Measurements from ENCODE around the gene TUNAR. TPM values are rescaled to one million over a fixed set of nuclear protein-coding genes. Genes with fewer than 3 reads are reported as not detected.

The TUNAR gene
- total RNA-seq, 4 donors from 2014 or later = 0.10 TPM; not detected in 3

DNA sequence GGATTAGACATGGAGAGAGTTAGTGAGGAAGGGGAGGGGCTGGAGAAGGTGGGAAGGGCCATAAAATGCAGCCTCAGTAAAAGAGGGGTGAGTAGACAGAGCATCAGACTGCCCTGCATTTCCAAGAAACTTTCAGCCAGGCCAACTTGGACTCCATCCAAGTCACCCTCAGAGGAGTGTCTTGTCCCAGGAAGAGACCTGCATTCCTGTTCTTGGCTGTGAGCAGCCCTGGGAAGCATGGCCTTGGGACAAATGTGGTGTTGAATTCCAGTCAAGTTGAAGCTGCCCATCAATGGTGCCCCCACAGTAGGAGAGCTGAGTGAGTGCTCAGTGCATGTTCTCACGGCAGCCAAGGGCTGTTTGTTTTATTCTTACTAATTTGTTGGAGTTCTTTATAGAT lies 35.0 kb upstream of the TUNAR start:
- TF ChIP-seq, protein P1, sequence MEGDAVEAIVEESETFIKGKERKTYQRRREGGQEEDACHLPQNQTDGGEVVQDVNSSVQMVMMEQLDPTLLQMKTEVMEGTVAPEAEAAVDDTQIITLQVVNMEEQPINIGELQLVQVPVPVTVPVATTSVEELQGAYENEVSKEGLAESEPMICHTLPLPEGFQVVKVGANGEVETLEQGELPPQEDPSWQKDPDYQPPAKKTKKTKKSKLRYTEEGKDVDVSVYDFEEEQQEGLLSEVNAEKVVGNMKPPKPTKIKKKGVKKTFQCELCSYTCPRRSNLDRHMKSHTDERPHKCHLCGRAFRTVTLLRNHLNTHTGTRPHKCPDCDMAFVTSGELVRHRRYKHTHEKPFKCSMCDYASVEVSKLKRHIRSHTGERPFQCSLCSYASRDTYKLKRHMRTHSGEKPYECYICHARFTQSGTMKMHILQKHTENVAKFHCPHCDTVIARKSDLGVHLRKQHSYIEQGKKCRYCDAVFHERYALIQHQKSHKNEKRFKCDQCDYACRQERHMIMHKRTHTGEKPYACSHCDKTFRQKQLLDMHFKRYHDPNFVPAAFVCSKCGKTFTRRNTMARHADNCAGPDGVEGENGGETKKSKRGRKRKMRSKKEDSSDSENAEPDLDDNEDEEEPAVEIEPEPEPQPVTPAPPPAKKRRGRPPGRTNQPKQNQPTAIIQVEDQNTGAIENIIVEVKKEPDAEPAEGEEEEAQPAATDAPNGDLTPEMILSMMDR (IDR thresholded peaks at IDR 0.05) = no peak
- no peak for TF ChIP-seq POLR2A (IDR thresholded peaks at IDR 0.05)
- H3K4me3 ChIP-seq (ENCODE audit: low read depth, poor library complexity, severe bottlenecking) = no peak overlapping the region
- WGBS, 2 donors = 53 to 57% methylated on average over 1 of the region's 1 CpG
- intact Hi-C loops (cut with DNase I; ENCODE audit: low total_unique reads) = no loop called here
- no peak for DNase-seq (ENCODE audit: low spot score in 2 of 2)

DNA sequence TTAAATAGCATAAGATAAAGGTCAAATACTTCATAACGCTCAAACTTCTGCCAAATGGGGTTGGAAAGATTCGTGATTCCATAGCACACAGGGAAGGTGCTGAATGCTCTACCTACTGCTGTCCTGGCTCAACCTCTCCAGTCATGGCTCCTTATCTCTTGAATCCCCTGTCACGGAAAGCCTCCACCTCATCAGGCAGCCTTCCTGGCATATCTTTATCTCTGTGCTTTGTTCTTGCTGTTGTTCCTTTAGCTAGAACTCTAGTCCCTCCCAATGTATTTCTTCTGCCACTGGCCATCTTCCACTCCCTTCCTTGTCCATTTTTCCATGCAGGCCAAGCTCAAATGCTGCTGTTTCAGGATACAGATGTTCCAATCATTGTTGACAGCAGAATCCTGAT lies 26.9 kb upstream of the TUNAR start:
- intact Hi-C loops (cut with DNase I; ENCODE audit: low total_unique reads) = no loop called here
- 78 to 86% methylated on average over 3 of the region's 3 CpGs for WGBS, 2 donors
- no peak for DNase-seq (ENCODE audit: low spot score in 2 of 2)
- TF ChIP-seq POLR2A (IDR thresholded peaks at IDR 0.05) = no peak
- TF ChIP-seq, protein P1 (IDR thresholded peaks at IDR 0.05) = no peak
- H3K4me3 ChIP-seq (ENCODE audit: low read depth, poor library complexity, severe bottlenecking) = no peak overlapping the region

DNA sequence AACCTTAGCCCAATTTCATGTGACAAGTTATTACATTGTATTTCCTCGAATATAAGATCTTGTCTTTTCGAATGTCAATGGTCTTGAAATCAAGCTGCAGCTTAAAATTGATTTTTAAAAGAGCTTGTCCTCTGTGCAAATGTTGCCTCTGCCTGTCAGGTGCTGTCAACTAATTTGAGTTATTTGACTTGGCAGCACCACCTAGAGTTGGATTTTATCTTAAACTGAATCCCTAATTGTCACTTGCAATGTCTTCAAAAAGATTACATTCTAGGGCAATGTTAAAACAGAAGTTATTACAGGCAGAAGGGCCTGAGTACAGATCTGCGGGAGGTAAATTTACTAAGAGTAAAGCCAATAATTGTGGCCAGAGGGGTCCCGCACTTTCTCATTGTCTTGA lies 26.2 kb upstream of the TUNAR start:
- 70% methylated on average over 4 of the region's 4 CpGs for WGBS, 2 donors
- DNase-seq (ENCODE audit: low spot score in 2 of 2) = no peak
- intact Hi-C loops (cut with DNase I; ENCODE audit: low total_unique reads) = no loop called here
- no peak for TF ChIP-seq POLR2A (IDR thresholded peaks at IDR 0.05)
- TF ChIP-seq, protein P1 (IDR thresholded peaks at IDR 0.05) = no peak
- H3K4me3 ChIP-seq (ENCODE audit: low read depth, poor library complexity, severe bottlenecking) = no peak overlapping the region

DNA sequence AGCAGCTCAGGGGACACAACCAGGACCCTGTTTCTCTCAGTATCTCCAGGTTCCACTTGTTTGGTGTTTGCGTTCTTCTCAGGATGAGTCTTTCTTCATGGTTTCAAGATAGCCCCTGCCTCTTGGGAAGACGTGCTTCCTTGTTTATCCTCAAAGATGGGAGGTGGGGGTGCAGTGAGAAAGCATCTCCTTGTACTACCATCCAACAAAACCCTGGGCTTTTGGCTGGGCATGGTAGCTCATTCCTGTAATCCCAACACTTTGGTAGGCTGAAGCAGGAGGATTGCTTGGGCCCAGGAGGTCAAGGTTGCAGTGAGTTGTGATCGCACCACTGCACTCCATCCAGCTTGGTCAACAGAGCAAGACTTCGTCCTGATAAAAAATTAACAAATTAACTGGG lies 21.0 kb upstream of the TUNAR start:
- peak in 1 of 2 donors; percentile 54 for DNase-seq (ENCODE audit: low spot score in 2 of 2)
- intact Hi-C loops (cut with DNase I; ENCODE audit: low total_unique reads) = no loop called here
- TF ChIP-seq, protein P1 (IDR thresholded peaks at IDR 0.05) = no peak
- no peak for TF ChIP-seq POLR2A (IDR thresholded peaks at IDR 0.05)
- 87 to 92% methylated on average over 4 of the region's 4 CpGs for WGBS, 2 donors
- no peak overlapping the region for H3K4me3 ChIP-seq (ENCODE audit: low read depth, poor library complexity, severe bottlenecking)

DNA sequence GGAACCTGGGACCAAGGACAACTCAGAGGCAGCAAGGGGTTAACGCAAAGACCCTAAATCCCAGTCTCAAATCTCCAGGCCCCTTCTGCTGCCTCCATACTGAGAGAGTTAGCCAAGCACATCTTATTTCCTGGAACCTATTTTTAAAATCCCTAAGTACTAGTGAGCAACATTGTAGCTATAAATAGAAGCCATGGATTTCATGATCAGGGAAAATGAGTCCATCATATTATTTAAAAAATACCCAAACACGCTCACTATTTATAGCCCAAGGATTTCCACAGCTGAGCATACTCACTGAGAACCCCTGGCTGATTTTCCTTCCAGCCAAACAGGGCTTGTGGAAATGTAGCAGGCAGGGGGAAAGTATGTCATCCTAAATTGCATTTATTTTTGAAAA lies 19.4 kb upstream of the TUNAR start:
- no peak for DNase-seq (ENCODE audit: low spot score in 2 of 2)
- 82 to 84% methylated on average over 2 of the region's 2 CpGs for WGBS, 2 donors
- H3K4me3 ChIP-seq (ENCODE audit: low read depth, poor library complexity, severe bottlenecking) = no peak overlapping the region
- no peak for TF ChIP-seq POLR2A (IDR thresholded peaks at IDR 0.05)
- TF ChIP-seq, protein P1 (IDR thresholded peaks at IDR 0.05) = no peak
- intact Hi-C loops (cut with DNase I; ENCODE audit: low total_unique reads) = no loop called here

DNA sequence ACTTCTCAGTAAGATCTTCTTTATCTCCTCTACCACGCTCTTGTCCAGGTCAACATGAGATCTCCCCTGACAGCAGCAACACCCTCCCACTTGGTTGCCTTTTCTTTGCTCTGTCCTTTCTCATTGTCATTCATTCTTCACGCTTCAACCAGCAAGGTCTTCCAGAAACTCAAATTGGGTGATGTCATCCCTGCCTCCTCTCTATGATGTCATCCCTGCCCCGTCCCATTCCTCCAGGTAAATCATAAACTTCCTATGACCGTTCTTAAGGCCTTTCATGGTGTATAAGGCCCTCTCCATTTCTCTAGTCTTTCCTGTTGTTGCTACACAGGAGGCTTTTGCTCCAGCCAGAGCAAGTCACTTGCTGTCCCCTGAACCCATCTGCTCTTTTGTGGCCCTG lies 17.7 kb upstream of the TUNAR start:
- DNase-seq (ENCODE audit: low spot score in 2 of 2) = peak in 1 of 2 donors; percentile 18
- TF ChIP-seq, protein P1 (IDR thresholded peaks at IDR 0.05) = no peak
- no peak for TF ChIP-seq POLR2A (IDR thresholded peaks at IDR 0.05)
- intact Hi-C loops (cut with DNase I; ENCODE audit: low total_unique reads) = no loop called here
- no peak overlapping the region for H3K4me3 ChIP-seq (ENCODE audit: low read depth, poor library complexity, severe bottlenecking)
- 78 to 86% methylated on average over 4 of the region's 4 CpGs for WGBS, 2 donors
